Uterus (tissue), 2 donors: ENCODE data around the gene HRH2.

Source experiments
- CTCF ChIP-seq, 4 experiments: fragments of 200-600 bp in 2 of 4; fragments of 450-650 bp in 2 of 4; sonication (generic) in 2 of 4; IDR thresholded peaks; one replicate each; pipeline ENCODE4 v1.5.1; 2016 to 2019; ENCODE audit warnings: antibody characterized with exemption in 4 of 4, mild to moderate bottlenecking in 2 of 4, moderate library complexity in 1 of 4
- POLR2A ChIP-seq, 2 donors: fragments of 450-650 bp; IDR thresholded peaks; one replicate each; pipeline ENCODE4 v1.6.1; 2016; ENCODE audit warnings: antibody characterized with exemption in 2 of 2, mild to moderate bottlenecking in 1 of 2, moderate library complexity in 1 of 2

- TF ChIP-seq CTCF (IDR thresholded peaks at IDR 0.05) (no peak), POLR2A (IDR thresholded peaks at IDR 0.05) (no peak)
Measured at GRCh38 chr5:175724314-175725275, 66.7 kb downstream of the HRH2 start.
